Testis (tissue), 2 donors: Measurements from ENCODE around the gene SNRPA.

ENCODE experiments used
- POLR2A ChIP-seq: fragments of 450-650 bp; IDR thresholded peaks from one replicate; pipeline ENCODE4 v1.6.1; 2017; ENCODE audit warnings: antibody characterized with exemption, mild to moderate bottlenecking, moderate library complexity
- TF ChIP-seq, protein P1 (sequence below), 3 experiments: fragments of 450-650 bp in 2 of 3; fragments of 200-600 bp in 1 of 3; sonication (generic) in 1 of 3; IDR thresholded peaks; one replicate each; pipeline ENCODE4 v1.5.1; 2016 to 2019; ENCODE audit warnings: antibody characterized with exemption in 3 of 3, mild to moderate bottlenecking in 2 of 3, moderate library complexity in 1 of 3

DNA sequence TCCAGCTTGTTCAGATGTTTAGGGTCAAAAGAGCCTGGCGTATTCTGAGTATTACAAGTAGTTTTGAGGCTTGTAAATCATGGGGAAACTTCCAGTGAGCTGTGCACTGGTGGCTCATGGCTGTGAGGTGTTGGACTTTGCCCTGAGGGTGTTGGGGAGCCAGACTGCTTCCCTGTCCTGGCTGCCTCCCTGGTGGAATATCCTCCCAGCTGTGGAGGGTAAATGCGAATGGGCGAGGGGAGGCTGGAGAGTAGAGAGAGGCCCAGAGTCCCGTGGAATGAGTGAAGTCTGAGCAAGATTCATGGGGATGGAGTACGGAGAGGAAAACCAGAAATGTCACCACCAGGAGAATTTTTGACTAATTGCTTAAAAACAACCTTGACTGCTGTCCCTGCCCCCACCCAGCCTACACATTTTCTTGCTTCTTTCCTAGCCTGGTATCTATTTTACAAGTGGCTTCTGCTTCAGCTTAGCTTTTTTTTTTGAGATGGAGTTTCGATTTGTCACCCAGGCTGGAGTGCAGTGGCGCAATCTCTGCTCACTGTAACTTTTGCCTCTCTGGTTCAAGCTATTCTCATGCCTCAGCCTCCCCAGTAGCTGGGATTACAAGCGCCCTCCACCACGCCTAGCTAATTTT, 3.7 kb downstream of the SNRPA start:
- TF ChIP-seq POLR2A: no peak
- TF ChIP-seq, protein P1, sequence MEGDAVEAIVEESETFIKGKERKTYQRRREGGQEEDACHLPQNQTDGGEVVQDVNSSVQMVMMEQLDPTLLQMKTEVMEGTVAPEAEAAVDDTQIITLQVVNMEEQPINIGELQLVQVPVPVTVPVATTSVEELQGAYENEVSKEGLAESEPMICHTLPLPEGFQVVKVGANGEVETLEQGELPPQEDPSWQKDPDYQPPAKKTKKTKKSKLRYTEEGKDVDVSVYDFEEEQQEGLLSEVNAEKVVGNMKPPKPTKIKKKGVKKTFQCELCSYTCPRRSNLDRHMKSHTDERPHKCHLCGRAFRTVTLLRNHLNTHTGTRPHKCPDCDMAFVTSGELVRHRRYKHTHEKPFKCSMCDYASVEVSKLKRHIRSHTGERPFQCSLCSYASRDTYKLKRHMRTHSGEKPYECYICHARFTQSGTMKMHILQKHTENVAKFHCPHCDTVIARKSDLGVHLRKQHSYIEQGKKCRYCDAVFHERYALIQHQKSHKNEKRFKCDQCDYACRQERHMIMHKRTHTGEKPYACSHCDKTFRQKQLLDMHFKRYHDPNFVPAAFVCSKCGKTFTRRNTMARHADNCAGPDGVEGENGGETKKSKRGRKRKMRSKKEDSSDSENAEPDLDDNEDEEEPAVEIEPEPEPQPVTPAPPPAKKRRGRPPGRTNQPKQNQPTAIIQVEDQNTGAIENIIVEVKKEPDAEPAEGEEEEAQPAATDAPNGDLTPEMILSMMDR (IDR thresholded peaks at IDR 0.05): no peak
